Calu3 (cell line): ENCODE results near the gene SLC25A42. TPM values are rescaled to one million over a fixed set of nuclear protein-coding genes. Genes with fewer than 3 reads are reported as not detected.
A peak's percentile ranks its signal among the peaks of the same experiment; 100 is the strongest.
"Not testable (repeated sequence)": the region's sequence is repeated elsewhere in the genome, so short reads cannot be mapped to it uniquely, and the experiment has no call there.

Source experiments
- BruUV-seq: library from RNA; stranded (reverse); fragments of 400-500 nt; replicated peaks from 2 replicates; lab custom pipeline; 2021; lab: Mats Ljungman, UMichigan
- CTCF ChIA-PET: fragments of 300-600 bp; sonication (Branson Sonifier 250); formaldehyde crosslinking; loops from one replicate; lab custom pipeline; 2022; ENCODE audit warnings: antibody characterized with exemption; lab: Charles Lee
- DNase-seq: peaks from one replicate; pipeline ENCODE4 v3.0.0; 2022
- H3K27ac Mint-ChIP-seq: one replicate; pipeline ENCODE4 v1.8.0; 2022; ENCODE audit warnings: mixed read lengths; ENCODE audit not compliant: unreplicated experiment
- H3K27me3 Mint-ChIP-seq: one replicate; pipeline ENCODE4 v1.8.0; 2022; ENCODE audit warnings: mixed read lengths; ENCODE audit not compliant: unreplicated experiment
- H3K36me3 Mint-ChIP-seq: one replicate; pipeline ENCODE4 v1.8.0; 2022; ENCODE audit warnings: mild to moderate bottlenecking, moderate library complexity, mixed read lengths; ENCODE audit not compliant: insufficient read depth, unreplicated experiment
- H3K4me1 Mint-ChIP-seq: one replicate; pipeline ENCODE4 v1.8.0; 2022; ENCODE audit warnings: mild to moderate bottlenecking, low read depth, mixed read lengths; ENCODE audit not compliant: unreplicated experiment
- H3K4me3 Mint-ChIP-seq: one replicate; pipeline ENCODE4 v1.8.0; 2022; ENCODE audit warnings: mild to moderate bottlenecking, low read depth, moderate library complexity, mixed read lengths; ENCODE audit not compliant: unreplicated experiment
- H3K9me3 Mint-ChIP-seq: one replicate; pipeline ENCODE4 v1.8.0; 2022; ENCODE audit warnings: low read depth, mixed read lengths; ENCODE audit not compliant: unreplicated experiment
- intact Hi-C: fragments of 100-400 bp; cut with micrococcal nuclease; formaldehyde crosslinking; loops from one replicate; pipeline ENCODE4 v1.10.0; 2022; ENCODE audit not compliant: unreplicated experiment
- total RNA-seq: library from RNA; stranded (reverse); gene quantifications from 2 replicates; pipeline ENCODE4 v1.2.3, GENCODE V29; 2022
- TF ChIP-seq, protein P1 (sequence below): fragments of 200-600 bp; IDR thresholded peaks from one replicate; pipeline ENCODE4 v1.8.0; 2022; ENCODE audit warnings: antibody characterized with exemption; ENCODE audit not compliant: unreplicated experiment

SLC25A42 gene
- total RNA-seq, 1 experiment from 2014 or later, result 7.1 TPM

- Mint-ChIP-seq H3K27me3 (no peaks in the 10 kb centered on the region), H3K27ac (no peak overlapping the region), H3K4me1 (no peaks in the 10 kb centered on the region), H3K36me3 (no peaks in the 10 kb centered on the region), H3K4me3 (no peak overlapping the region), H3K9me3 (no peaks in the 10 kb centered on the region)
- DNase-seq, result no peak
- CTCF ChIA-PET, result interaction anchor here (0.5 to 0.9 kb wide), 3 partner anchors 29 to 345 kb away, joined by 3 to 8 read pairs (median 3); no protein-coding TSS in a partner anchor
- intact Hi-C loops, result loop anchor here (10.0 kb wide), 1 partner anchor 80 kb away; no protein-coding TSS in a partner anchor
- TF ChIP-seq, protein P1, sequence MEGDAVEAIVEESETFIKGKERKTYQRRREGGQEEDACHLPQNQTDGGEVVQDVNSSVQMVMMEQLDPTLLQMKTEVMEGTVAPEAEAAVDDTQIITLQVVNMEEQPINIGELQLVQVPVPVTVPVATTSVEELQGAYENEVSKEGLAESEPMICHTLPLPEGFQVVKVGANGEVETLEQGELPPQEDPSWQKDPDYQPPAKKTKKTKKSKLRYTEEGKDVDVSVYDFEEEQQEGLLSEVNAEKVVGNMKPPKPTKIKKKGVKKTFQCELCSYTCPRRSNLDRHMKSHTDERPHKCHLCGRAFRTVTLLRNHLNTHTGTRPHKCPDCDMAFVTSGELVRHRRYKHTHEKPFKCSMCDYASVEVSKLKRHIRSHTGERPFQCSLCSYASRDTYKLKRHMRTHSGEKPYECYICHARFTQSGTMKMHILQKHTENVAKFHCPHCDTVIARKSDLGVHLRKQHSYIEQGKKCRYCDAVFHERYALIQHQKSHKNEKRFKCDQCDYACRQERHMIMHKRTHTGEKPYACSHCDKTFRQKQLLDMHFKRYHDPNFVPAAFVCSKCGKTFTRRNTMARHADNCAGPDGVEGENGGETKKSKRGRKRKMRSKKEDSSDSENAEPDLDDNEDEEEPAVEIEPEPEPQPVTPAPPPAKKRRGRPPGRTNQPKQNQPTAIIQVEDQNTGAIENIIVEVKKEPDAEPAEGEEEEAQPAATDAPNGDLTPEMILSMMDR, result no peak
- no TSS peak for BruUV-seq
Measured at GRCh38 chr19:19145281-19145680, 81.5 kb downstream of the SLC25A42 start.

DNA sequence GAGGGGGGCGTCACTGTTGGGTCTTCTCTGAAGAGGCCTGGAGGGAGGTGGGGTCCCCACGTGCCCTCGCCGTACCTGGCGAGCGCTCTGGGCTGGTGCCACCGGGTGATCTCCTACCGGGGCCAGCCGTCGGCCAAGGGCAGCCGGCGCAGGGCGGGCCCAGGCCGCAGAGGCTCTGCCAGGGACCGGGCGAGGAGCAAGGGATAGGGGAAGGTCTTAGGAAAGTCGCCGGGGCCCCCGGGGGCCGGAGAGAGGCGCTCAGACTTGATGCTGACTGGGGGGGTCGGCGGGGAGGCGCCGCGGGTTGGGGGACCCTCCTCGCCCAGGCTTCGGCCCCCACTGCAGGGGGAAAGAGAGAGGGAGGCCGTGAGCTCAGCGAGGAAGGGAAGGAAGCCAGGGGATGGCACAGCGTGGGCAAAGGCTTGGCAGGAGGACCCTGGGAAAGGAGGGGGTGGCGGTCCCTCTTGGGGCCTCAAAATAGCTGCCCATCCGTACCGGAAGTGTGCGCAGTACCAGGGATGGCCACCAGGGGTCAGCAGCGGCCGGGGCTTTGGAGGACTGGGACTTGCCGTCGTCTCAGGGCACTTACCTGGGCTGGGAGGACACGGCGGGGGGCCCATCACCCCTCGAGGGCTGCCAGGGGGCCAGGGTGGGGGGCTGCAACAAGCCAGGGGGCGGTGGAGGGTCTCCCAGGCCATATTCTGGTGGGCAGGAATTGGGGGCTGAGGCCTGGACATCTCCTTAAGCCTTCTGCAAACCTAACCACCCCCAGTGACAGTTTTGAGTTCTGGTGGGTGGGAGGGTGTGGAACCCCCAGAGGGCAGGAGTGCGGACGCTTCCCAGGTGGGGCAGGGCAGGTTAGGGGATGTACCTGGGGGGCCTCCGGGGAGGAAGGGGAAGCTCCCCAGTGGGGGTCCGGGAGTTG, 82.2 kb downstream of the SLC25A42 start:
- peak; percentile 84 for DNase-seq
- no peaks in the 10 kb centered on the region for H3K27me3 Mint-ChIP-seq

GRCh38 chr19:19146865-19147264, 83.1 kb downstream of the SLC25A42 start:
- intact Hi-C loops, result loop anchor here (10.0 kb wide), 1 partner anchor 78 kb away; no protein-coding TSS in a partner anchor
- H3K27ac Mint-ChIP-seq, result no peak overlapping the region
- no peak for DNase-seq
- H3K4me3 Mint-ChIP-seq, result no peak overlapping the region
- H3K27me3 Mint-ChIP-seq, result no peaks in the 10 kb centered on the region
- BruUV-seq, result no TSS peak
- no peaks in the 10 kb centered on the region for H3K4me1 Mint-ChIP-seq
- H3K36me3 Mint-ChIP-seq, result no peaks in the 10 kb centered on the region
- CTCF ChIA-PET, result no interaction called here
- H3K9me3 Mint-ChIP-seq, result no peaks in the 10 kb centered on the region
- TF ChIP-seq, protein P1, result no peak

More for the DNA sequence above, 82.2 kb downstream of the SLC25A42 start:
- no peaks in the 10 kb centered on the region for H3K4me1 Mint-ChIP-seq
- H3K9me3 Mint-ChIP-seq, result no peaks in the 10 kb centered on the region
- BruUV-seq, result no TSS peak
- TF ChIP-seq, protein P1, result peak; percentile 67
- intact Hi-C loops, result loop anchor here (10.0 kb wide), 1 partner anchor 79 kb away; no protein-coding TSS in a partner anchor
- CTCF ChIA-PET, result interaction anchor here (0.5 to 0.9 kb wide), 3 partner anchors 29 to 344 kb away, joined by 3 to 8 read pairs (median 3); no protein-coding TSS in a partner anchor
- H3K36me3 Mint-ChIP-seq, result no peaks in the 10 kb centered on the region
- no peak overlapping the region for H3K4me3 Mint-ChIP-seq
- H3K27ac Mint-ChIP-seq, result no peak overlapping the region

DNA sequence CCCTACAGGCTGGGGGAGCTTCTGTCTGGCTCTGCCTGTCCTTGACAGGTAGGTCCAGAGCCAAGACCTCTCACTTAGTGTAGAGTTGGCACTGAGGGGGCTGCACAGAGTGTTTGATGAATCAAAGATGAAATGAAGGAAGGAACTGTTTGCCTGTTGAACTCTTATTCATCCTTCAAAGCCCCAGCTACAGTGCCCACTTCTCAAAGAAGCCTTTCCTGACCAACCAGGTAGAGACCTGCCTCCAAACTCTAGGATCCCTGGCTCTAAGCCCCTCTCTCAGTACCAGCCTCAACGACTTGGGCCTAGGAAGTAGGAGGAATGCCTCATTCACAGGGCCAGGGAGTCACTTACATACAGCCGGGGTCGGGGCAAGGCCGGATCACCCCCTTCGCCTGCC, 83.5 kb downstream of the SLC25A42 start:
- no TSS peak for BruUV-seq
- no peaks in the 10 kb centered on the region for H3K27me3 Mint-ChIP-seq
- TF ChIP-seq, protein P1, result no peak
- H3K4me3 Mint-ChIP-seq, result no peak overlapping the region
- no peaks in the 10 kb centered on the region for H3K9me3 Mint-ChIP-seq
- DNase-seq, result no peak
- intact Hi-C loops, result loop anchor here (10.0 kb wide), 1 partner anchor 77 kb away; no protein-coding TSS in a partner anchor
- CTCF ChIA-PET, result interaction anchor here (1.6 kb wide), 1 partner anchor 77 kb away, joined by 4 read pairs; no protein-coding TSS in a partner anchor
- no peaks in the 10 kb centered on the region for H3K36me3 Mint-ChIP-seq
- H3K27ac Mint-ChIP-seq, result no peak overlapping the region
- H3K4me1 Mint-ChIP-seq, result no peaks in the 10 kb centered on the region

DNA sequence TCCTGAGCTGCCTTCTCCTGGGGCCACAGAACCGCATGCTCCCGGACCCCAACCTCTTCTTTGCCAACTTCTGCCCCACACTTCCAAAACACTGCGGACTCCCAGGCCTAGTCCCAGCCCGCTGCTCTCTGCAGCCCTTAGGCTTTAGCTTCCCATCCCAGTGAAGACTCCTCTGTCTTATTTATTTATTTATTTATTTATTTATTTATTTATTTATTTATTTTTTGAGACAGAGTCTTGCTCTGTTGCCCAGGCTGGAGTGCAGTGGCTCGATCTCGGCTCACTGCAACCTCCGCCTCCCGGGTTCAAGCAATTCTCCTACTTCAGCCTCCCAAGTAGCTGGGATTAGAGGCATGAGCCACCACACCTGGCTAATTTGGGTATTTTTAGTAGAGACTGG, 84.7 kb downstream of the SLC25A42 start:
- not testable (repeated sequence) for H3K27ac Mint-ChIP-seq, H3K4me1 Mint-ChIP-seq, DNase-seq, H3K9me3 Mint-ChIP-seq, H3K36me3 Mint-ChIP-seq, H3K4me3 Mint-ChIP-seq, BruUV-seq, H3K27me3 Mint-ChIP-seq
- intact Hi-C loops, result loop anchor here (10.0 kb wide), 1 partner anchor 76 kb away; no protein-coding TSS in a partner anchor
- CTCF ChIA-PET, result interaction anchor here (1.6 kb wide), 1 partner anchor 76 kb away, joined by 4 read pairs; no protein-coding TSS in a partner anchor
